Liver (tissue), 9 donors: ENCODE data around the gene POU1F1. TPM values are rescaled to one million over a fixed set of nuclear protein-coding genes. Genes with fewer than 3 reads are reported as not detected.

Experiments
- DNase-seq: peaks from one replicate; pipeline ENCODE4 v3.0.0-alpha.2; 2017; ENCODE audit warnings: low spot score
- H3K27ac ChIP-seq, 2 donors: one replicate each; pipeline ENCODE4 v1.7.0; 2013; ENCODE audit warnings: inconsistent platforms in 2 of 2, low read length in 2 of 2, control low read depth in 1 of 2, low read depth in 1 of 2, mild to moderate bottlenecking in 1 of 2
- H3K27me3 ChIP-seq, 4 donors: one replicate each; pipeline versions ENCODE4 v1.6.1 to v1.7.0; 2013; ENCODE audit warnings: low read length in 3 of 4, inconsistent platforms in 1 of 4, mild to moderate bottlenecking in 1 of 4, moderate library complexity in 1 of 4; ENCODE audit not compliant: control insufficient read depth in 4 of 4, insufficient read depth in 4 of 4
- H3K36me3 ChIP-seq, 4 donors: one replicate each; pipeline versions ENCODE4 v1.6.1 to v1.7.0; 2013; ENCODE audit warnings: low read length in 3 of 4, mild to moderate bottlenecking in 3 of 4, low read depth in 1 of 4, moderate library complexity in 1 of 4; ENCODE audit not compliant: control insufficient read depth in 4 of 4, insufficient read depth in 3 of 4
- H3K4me1 ChIP-seq, 4 donors: one replicate each; pipeline versions ENCODE4 v1.6.1 to v1.7.0; 2013; ENCODE audit warnings: low read length in 3 of 4, mild to moderate bottlenecking in 3 of 4, moderate library complexity in 1 of 4; ENCODE audit not compliant: control insufficient read depth in 4 of 4, insufficient read depth in 4 of 4
- H3K4me3 ChIP-seq, 3 donors: one replicate each; pipeline versions ENCODE4 v1.6.1 to v1.7.0; 2013; ENCODE audit warnings: low read length in 3 of 3, control low read depth in 1 of 3, low read depth in 1 of 3, mild to moderate bottlenecking in 1 of 3
- H3K9ac ChIP-seq, 2 donors: one replicate each; pipeline ENCODE4 v1.7.0; 2013; ENCODE audit warnings: low read length in 2 of 2, mild to moderate bottlenecking in 2 of 2, moderate library complexity in 2 of 2, control low read depth in 1 of 2, low read depth in 1 of 2
- H3K9me3 ChIP-seq, 4 donors: one replicate each; pipeline versions ENCODE4 v1.6.1 to v1.7.0; 2013; ENCODE audit warnings: low read length in 3 of 4; ENCODE audit not compliant: control insufficient read depth in 4 of 4
- EGR1 ChIP-seq, 2 donors: IDR thresholded peaks; 2 replicates each; pipeline ENCODE4 v1.6.1; 2016 to 2018; ENCODE audit warnings: antibody characterized with exemption in 2 of 2, low read depth in 2 of 2
- FOXA1 ChIP-seq: IDR thresholded peaks from 2 replicates; pipeline ENCODE4 v1.6.1; 2016; ENCODE audit warnings: antibody characterized with exemption
- FOXA2 ChIP-seq: IDR thresholded peaks from 2 replicates; pipeline ENCODE4 v1.6.1; 2016; ENCODE audit warnings: antibody characterized with exemption
- GABPA ChIP-seq, 2 donors: IDR thresholded peaks in 1 of 2; conservative IDR thresholded peaks in 1 of 2; 2 replicates each; pipeline ENCODE4 v1.6.1; 2016; ENCODE audit warnings: antibody characterized with exemption in 2 of 2, mild to moderate bottlenecking in 1 of 2, moderate library complexity in 1 of 2
- HNF4A ChIP-seq, 2 donors: conservative IDR thresholded peaks; 2 replicates each; pipeline ENCODE4 v1.6.1; 2016; ENCODE audit warnings: antibody characterized with exemption in 2 of 2, mild to moderate bottlenecking in 2 of 2
- HNF4G ChIP-seq: IDR thresholded peaks from 2 replicates; pipeline ENCODE4 v1.6.1; 2016; ENCODE audit warnings: antibody characterized with exemption
- JUND ChIP-seq, 2 donors: IDR thresholded peaks; 2 replicates each; pipeline ENCODE4 v1.6.1; 2016; ENCODE audit warnings: antibody characterized with exemption in 2 of 2
- RAD21 ChIP-seq, 2 donors: IDR thresholded peaks; 2 replicates each; pipeline ENCODE4 v1.6.1; 2016; ENCODE audit warnings: antibody characterized with exemption in 2 of 2, mild to moderate bottlenecking in 2 of 2
- RXRA ChIP-seq, 2 donors: IDR thresholded peaks; 2 replicates each; pipeline ENCODE4 v1.6.1; 2017 to 2018; ENCODE audit warnings: antibody characterized with exemption in 2 of 2, mild to moderate bottlenecking in 1 of 2
- SP1 ChIP-seq: IDR thresholded peaks from 2 replicates; pipeline ENCODE4 v1.6.1; 2018; ENCODE audit warnings: antibody characterized with exemption, mild to moderate bottlenecking
- TAF1 ChIP-seq: conservative IDR thresholded peaks from 2 replicates; pipeline ENCODE4 v1.6.1; 2016; ENCODE audit warnings: antibody characterized with exemption, mild to moderate bottlenecking
- YY1 ChIP-seq: IDR thresholded peaks from 2 replicates; pipeline ENCODE4 v1.6.1; 2016; ENCODE audit warnings: antibody characterized with exemption, mild to moderate bottlenecking
- WGBS: extraction: QIAGEN DNeasy Blood & Tissue Kit; methylation state at CpG from one replicate; pipeline ENCODE4 v1.1.7; 2013; 5-methylcytosine and 5-hydroxymethylcytosine counted together
- polyA plus RNA-seq, 2 donors: library from polyadenylated mRNA; stranded (reverse) in 1 of 2; unstranded in 1 of 2; fragments of 200-250 nt in 1 of 2; fragments of >200 nt in 1 of 2; fragmentation: Nextera tagmentation in 1 of 2; extraction: Ambion mirVana in 1 of 2; gene quantifications; one replicate each; pipeline versions ENCODE4 v1.2.1 to v1.2.3, GENCODE V29; 2013 to 2015
- total RNA-seq, 2 donors: library from RNA; depleted of rRNA; stranded (reverse); fragments of >200 nt; gene quantifications; one replicate each; pipeline ENCODE4 v1.2.3, GENCODE V29; 2014
- TF ChIP-seq, protein P1 (sequence below): IDR thresholded peaks from 2 replicates; pipeline ENCODE4 v1.6.1; 2016; ENCODE audit warnings: antibody characterized with exemption
- TF ChIP-seq, protein P2 (sequence below): IDR thresholded peaks from 2 replicates; pipeline ENCODE4 v1.6.1; 2016; ENCODE audit warnings: antibody characterized with exemption, mild to moderate bottlenecking
- TF ChIP-seq, protein P3 (sequence below): fragments of 150-350 bp; IDR thresholded peaks from 2 replicates; pipeline ENCODE4 v1.5.1; 2017; ENCODE audit warnings: improper control_type of control experiment, low read depth, low read length; ENCODE audit not compliant: missing input control
- TF ChIP-seq, protein P4 (sequence below): IDR thresholded peaks from 2 replicates; pipeline ENCODE4 v1.6.1; 2016; ENCODE audit warnings: antibody characterized with exemption
- TF ChIP-seq, protein P5 (sequence below): IDR thresholded peaks from 2 replicates; pipeline ENCODE4 v1.6.1; 2016; ENCODE audit warnings: antibody characterized with exemption
- donor health status: healthy.
- donor health status: healthy.
- donor health status: healthy.
- donor health status: healthy.
- donor health status: healthy.

POU1F1 gene
- total and polyA plus RNA-seq, 4 donors: not detected

DNA sequence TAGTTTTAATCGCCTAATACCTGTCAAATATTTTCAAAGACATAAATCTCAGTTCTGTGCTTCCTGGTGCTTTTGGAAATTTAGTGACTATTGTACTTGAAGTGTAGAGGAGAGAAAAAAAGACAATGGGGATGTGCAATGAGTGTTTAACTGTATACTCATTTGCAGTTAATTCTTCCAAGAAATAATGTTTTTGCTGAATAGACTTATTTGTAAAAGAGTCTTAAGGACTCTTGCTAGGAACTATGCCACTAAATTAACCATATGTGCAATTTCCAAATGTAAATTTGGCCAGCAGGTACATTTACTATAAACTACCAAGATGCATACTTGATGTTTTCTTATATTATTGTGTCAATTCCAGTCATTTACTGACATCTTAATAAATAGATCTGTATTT, 47.3 kb downstream of the POU1F1 start:
- H3K4me3 ChIP-seq: no peak overlapping the region
- no peak overlapping the region for H3K27ac ChIP-seq
- no peaks in the 10 kb centered on the region for H3K36me3 ChIP-seq
- TF ChIP-seq EGR1 (IDR thresholded peaks at IDR 0.05; ENCODE audit: low read depth in 2 of 2) (no peak), HNF4A (conservative IDR thresholded peaks at IDR 0.05) (no peak), FOXA2 (no peak), FOXA1 (no peak), JUND (IDR thresholded peaks at IDR 0.05) (no peak), GABPA (IDR thresholded peaks at IDR 0.05 in 1 of 2, conservative IDR thresholded peaks at IDR 0.05 in 1 of 2) (no peak), TAF1 (no peak), SP1 (no peak), RXRA (IDR thresholded peaks at IDR 0.05) (no peak), HNF4G (no peak), YY1 (no peak), RAD21 (IDR thresholded peaks at IDR 0.05) (no peak)
- TF ChIP-seq, protein P1, sequence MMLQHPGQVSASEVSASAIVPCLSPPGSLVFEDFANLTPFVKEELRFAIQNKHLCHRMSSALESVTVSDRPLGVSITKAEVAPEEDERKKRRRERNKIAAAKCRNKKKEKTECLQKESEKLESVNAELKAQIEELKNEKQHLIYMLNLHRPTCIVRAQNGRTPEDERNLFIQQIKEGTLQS: no peak
- TF ChIP-seq, protein P2, sequence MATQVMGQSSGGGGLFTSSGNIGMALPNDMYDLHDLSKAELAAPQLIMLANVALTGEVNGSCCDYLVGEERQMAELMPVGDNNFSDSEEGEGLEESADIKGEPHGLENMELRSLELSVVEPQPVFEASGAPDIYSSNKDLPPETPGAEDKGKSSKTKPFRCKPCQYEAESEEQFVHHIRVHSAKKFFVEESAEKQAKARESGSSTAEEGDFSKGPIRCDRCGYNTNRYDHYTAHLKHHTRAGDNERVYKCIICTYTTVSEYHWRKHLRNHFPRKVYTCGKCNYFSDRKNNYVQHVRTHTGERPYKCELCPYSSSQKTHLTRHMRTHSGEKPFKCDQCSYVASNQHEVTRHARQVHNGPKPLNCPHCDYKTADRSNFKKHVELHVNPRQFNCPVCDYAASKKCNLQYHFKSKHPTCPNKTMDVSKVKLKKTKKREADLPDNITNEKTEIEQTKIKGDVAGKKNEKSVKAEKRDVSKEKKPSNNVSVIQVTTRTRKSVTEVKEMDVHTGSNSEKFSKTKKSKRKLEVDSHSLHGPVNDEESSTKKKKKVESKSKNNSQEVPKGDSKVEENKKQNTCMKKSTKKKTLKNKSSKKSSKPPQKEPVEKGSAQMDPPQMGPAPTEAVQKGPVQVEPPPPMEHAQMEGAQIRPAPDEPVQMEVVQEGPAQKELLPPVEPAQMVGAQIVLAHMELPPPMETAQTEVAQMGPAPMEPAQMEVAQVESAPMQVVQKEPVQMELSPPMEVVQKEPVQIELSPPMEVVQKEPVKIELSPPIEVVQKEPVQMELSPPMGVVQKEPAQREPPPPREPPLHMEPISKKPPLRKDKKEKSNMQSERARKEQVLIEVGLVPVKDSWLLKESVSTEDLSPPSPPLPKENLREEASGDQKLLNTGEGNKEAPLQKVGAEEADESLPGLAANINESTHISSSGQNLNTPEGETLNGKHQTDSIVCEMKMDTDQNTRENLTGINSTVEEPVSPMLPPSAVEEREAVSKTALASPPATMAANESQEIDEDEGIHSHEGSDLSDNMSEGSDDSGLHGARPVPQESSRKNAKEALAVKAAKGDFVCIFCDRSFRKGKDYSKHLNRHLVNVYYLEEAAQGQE: no peak
- TF ChIP-seq, protein P3, sequence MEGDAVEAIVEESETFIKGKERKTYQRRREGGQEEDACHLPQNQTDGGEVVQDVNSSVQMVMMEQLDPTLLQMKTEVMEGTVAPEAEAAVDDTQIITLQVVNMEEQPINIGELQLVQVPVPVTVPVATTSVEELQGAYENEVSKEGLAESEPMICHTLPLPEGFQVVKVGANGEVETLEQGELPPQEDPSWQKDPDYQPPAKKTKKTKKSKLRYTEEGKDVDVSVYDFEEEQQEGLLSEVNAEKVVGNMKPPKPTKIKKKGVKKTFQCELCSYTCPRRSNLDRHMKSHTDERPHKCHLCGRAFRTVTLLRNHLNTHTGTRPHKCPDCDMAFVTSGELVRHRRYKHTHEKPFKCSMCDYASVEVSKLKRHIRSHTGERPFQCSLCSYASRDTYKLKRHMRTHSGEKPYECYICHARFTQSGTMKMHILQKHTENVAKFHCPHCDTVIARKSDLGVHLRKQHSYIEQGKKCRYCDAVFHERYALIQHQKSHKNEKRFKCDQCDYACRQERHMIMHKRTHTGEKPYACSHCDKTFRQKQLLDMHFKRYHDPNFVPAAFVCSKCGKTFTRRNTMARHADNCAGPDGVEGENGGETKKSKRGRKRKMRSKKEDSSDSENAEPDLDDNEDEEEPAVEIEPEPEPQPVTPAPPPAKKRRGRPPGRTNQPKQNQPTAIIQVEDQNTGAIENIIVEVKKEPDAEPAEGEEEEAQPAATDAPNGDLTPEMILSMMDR: no peak
- TF ChIP-seq, protein P4, sequence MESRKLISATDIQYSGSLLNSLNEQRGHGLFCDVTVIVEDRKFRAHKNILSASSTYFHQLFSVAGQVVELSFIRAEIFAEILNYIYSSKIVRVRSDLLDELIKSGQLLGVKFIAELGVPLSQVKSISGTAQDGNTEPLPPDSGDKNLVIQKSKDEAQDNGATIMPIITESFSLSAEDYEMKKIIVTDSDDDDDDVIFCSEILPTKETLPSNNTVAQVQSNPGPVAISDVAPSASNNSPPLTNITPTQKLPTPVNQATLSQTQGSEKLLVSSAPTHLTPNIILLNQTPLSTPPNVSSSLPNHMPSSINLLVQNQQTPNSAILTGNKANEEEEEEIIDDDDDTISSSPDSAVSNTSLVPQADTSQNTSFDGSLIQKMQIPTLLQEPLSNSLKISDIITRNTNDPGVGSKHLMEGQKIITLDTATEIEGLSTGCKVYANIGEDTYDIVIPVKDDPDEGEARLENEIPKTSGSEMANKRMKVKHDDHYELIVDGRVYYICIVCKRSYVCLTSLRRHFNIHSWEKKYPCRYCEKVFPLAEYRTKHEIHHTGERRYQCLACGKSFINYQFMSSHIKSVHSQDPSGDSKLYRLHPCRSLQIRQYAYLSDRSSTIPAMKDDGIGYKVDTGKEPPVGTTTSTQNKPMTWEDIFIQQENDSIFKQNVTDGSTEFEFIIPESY: no peak
- TF ChIP-seq, protein P5, sequence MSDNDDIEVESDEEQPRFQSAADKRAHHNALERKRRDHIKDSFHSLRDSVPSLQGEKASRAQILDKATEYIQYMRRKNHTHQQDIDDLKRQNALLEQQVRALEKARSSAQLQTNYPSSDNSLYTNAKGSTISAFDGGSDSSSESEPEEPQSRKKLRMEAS: no peak
- no peak for DNase-seq
- 90% methylated on average over 1 of the region's 1 CpG for WGBS
- H3K9ac ChIP-seq: no peak overlapping the region
- no peaks in the 10 kb centered on the region for H3K9me3 ChIP-seq
- H3K4me1 ChIP-seq: peaks cover 3 to 22% (median 10%) of the 10 kb centered on the region in 4 donors
- no peaks in the 10 kb centered on the region for H3K27me3 ChIP-seq
